ENCODE measurements around the gene HOXA13. TPM values are rescaled to one million over a fixed set of nuclear protein-coding genes. Genes with fewer than 3 reads are reported as not detected.
A peak's percentile ranks its signal among the peaks of the same experiment; 100 is the strongest.

The HOXA13 gene
- total and polyA plus RNA-seq, 2 donors (not counting 1 experiment from before 2014, with no cell fraction given), result not detected

DNA sequence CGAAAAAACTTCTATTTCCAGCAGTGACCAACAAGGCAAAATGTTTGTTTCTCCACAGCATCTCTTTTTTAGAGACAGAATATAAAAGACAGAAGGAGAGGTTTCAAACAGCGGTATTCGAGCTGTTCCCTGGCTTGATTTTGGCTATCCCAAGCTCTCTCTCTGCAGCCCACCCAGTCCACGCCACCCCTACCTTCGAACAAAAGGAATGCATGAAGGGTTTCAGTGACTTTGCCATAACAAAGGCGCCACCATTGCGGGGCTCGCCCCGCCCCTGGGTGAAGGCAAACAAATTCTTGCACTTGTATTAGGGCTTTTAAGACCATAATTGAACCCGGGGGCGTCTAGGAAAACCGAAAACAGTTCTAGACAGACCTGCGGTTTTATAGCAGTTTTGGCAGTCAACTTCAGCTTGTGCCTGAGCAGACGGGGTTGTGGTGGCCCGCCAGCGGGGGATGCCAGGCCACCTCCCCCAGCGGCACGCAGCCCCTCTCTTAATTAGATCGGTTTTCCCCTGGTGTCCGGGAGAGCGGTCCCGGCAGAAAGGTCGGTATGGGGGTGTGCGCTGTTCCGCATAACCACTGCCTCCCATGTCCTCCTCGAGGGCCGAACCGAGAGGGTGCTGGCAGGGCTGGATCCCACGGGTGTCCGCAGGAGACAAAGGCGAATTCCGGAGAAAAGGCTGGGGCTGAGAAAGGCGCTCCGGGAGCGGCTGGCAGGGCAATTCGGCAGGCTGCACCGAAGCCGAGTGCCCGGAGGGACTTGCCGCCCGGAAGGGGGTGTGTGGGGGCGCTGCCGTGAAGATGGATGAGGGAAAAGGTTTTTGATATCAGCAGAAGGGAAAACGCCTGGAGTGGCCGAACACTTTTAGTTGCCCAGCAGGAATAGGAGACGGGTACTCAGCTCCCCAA, 12.2 kb downstream of the HOXA13 start:
- Histone ChIP-seq H3K4me2 (replicated peaks; ENCODE audit: low read depth, low read length, poor library complexity, severe bottlenecking) (peak overlapping the region; percentile 56), H3K27ac (ENCODE audit: low read length in 2 of 2) (no peak overlapping the region), H4K20me1 (ENCODE audit: control insufficient read depth, insufficient read depth, low read length, poor library complexity, severe bottlenecking) (no peaks in the 10 kb centered on the region), H3K9ac (ENCODE audit: low read length) (no peak overlapping the region), H3K9me3 (ENCODE audit: control extremely low read depth in 1 of 3, control insufficient read depth in 2 of 3, insufficient read depth in 1 of 3, low read length in 2 of 3) (peaks cover 0 to 80% (median 9%) of the 10 kb centered on the region in 3 donors), H3K4me3 (ENCODE audit: control extremely low read depth in 1 of 5, extremely low read depth in 1 of 5, insufficient read depth in 1 of 5, low read depth in 2 of 5, low read length in 4 of 5) (peak overlapping the region in 1 of 5 experiments; percentile 13), H3K27me3 (replicated peaks in 1 of 4; ENCODE audit: control extremely low read depth in 1 of 4, control insufficient read depth in 3 of 4, insufficient read depth in 4 of 4, low read length in 3 of 4) (peaks cover 0 to 97% (median 84%) of the 10 kb centered on the region in 4 experiments), H3K79me2 (ENCODE audit: control insufficient read depth, insufficient read depth, low read length) (no peaks in the 10 kb centered on the region), H2AFZ (ENCODE audit: insufficient read depth, low read depth, low read length, poor library complexity, severe bottlenecking) (no peak overlapping the region), H3K4me1 (ENCODE audit: control insufficient read depth in 2 of 2, insufficient read depth in 2 of 2, low read length in 2 of 2) (peaks cover 59 to 81% of the 10 kb centered on the region in 2 donors), H3K36me3 (replicated peaks in 1 of 2; ENCODE audit: control extremely low read depth in 1 of 2, control insufficient read depth in 1 of 2, extremely low read depth in 1 of 2, insufficient read depth in 2 of 2, low read length in 1 of 2) (no peaks in the 10 kb centered on the region)
- CTCF ChIA-PET, result interaction anchor here (0.8 to 5.9 kb wide), 8 partner anchors 8 to 832 kb away, joined by 3 to 28 read pairs (median 3); partner anchors contain the start of gene HOXA13
- 9% methylated on average over 45 of the region's 46 CpGs for WGBS (ENCODE audit: insufficient coverage)
- no peak for ATAC-seq (ENCODE audit: low read depth)
- DNase-seq, result peak; percentile 40
- Mint-ChIP-seq H3K4me3 (peak overlapping the region; percentile 53), H3K4me1 (peaks cover 50% of the 10 kb centered on the region), H3K9me3 (ENCODE audit: insufficient read depth) (no peaks in the 10 kb centered on the region), H3K27me3 (peaks cover 81% of the 10 kb centered on the region), H3K27ac (peak overlapping the region; percentile 6)
- intact Hi-C loops (cut with micrococcal nuclease), result loop anchor here (5.0 kb wide), 1 partner anchor 35 kb away; the partner anchor contains the start of gene HOXA3
- POLR2A ChIA-PET, result no interaction called here
- no peak for TF ChIP-seq EZH2 (IDR thresholded peaks at IDR 0.05; ENCODE audit: borderline replicate concordance, insufficient read depth, low read depth, low read length, poor library complexity, severe bottlenecking)
- TF ChIP-seq, protein P1, sequence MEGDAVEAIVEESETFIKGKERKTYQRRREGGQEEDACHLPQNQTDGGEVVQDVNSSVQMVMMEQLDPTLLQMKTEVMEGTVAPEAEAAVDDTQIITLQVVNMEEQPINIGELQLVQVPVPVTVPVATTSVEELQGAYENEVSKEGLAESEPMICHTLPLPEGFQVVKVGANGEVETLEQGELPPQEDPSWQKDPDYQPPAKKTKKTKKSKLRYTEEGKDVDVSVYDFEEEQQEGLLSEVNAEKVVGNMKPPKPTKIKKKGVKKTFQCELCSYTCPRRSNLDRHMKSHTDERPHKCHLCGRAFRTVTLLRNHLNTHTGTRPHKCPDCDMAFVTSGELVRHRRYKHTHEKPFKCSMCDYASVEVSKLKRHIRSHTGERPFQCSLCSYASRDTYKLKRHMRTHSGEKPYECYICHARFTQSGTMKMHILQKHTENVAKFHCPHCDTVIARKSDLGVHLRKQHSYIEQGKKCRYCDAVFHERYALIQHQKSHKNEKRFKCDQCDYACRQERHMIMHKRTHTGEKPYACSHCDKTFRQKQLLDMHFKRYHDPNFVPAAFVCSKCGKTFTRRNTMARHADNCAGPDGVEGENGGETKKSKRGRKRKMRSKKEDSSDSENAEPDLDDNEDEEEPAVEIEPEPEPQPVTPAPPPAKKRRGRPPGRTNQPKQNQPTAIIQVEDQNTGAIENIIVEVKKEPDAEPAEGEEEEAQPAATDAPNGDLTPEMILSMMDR (IDR thresholded peaks at IDR 0.05), result no peak
